Endothelial cell of umbilical vein (primary cell): Measurements from ENCODE around the gene NFKB1.

Experiments
- EZH2 ChIP-seq: IDR thresholded peaks from 2 replicates; pipeline ENCODE4 v1.6.1; 2012; ENCODE audit warnings: borderline replicate concordance, low read depth, mild to moderate bottlenecking, moderate library complexity, low read length, inconsistent platforms; ENCODE audit not compliant: severe bottlenecking
- FOS ChIP-seq: IDR thresholded peaks from 2 replicates; pipeline ENCODE4 v1.6.1; 2011; ENCODE audit warnings: mild to moderate bottlenecking, low read length, moderate library complexity, borderline replicate concordance; ENCODE audit not compliant: insufficient read depth
- GATA2 ChIP-seq: IDR thresholded peaks from 2 replicates; pipeline ENCODE4 v1.7.0; 2011; ENCODE audit warnings: low read depth, mild to moderate bottlenecking, moderate library complexity, mixed read lengths, low read length; ENCODE audit not compliant: insufficient read length, insufficient read depth
- JUN ChIP-seq: IDR thresholded peaks from 2 replicates; pipeline ENCODE4 v1.6.1; 2011; ENCODE audit warnings: borderline replicate concordance, low read depth; ENCODE audit not compliant: insufficient read length, insufficient read depth
- MAX ChIP-seq: IDR thresholded peaks from 2 replicates; pipeline ENCODE4 v1.6.1; 2011; ENCODE audit not compliant: insufficient read depth, insufficient read length
- MYC ChIP-seq: IDR thresholded peaks from one replicate; pipeline ENCODE4 v1.6.1; 2011; ENCODE audit warnings: mild to moderate bottlenecking, low read depth, low read length
- POLR2A ChIP-seq: IDR thresholded peaks from 2 replicates; pipeline ENCODE4 v1.6.1; 2012; ENCODE audit warnings: low read depth, mild to moderate bottlenecking, control low read depth, low read length
- POLR2AphosphoS5 ChIP-seq: IDR thresholded peaks from 2 replicates; pipeline ENCODE4 v1.6.1; 2012; ENCODE audit warnings: low read depth, mild to moderate bottlenecking, control low read depth, low read length, moderate library complexity; ENCODE audit not compliant: insufficient read depth
- TF ChIP-seq, protein P1 (sequence below), 2 donors: IDR thresholded peaks; 1 replicate in 1 of 2; 2 replicates in 1 of 2; pipeline ENCODE4 v1.5.1; 2011; ENCODE audit warnings: low read length in 2 of 2, mild to moderate bottlenecking in 2 of 2, moderate library complexity in 2 of 2, control low read depth in 1 of 2, inconsistent platforms in 1 of 2, low read depth in 1 of 2; ENCODE audit not compliant: insufficient read depth in 1 of 2; ENCODE audit errors: extremely low read depth in 1 of 2

DNA sequence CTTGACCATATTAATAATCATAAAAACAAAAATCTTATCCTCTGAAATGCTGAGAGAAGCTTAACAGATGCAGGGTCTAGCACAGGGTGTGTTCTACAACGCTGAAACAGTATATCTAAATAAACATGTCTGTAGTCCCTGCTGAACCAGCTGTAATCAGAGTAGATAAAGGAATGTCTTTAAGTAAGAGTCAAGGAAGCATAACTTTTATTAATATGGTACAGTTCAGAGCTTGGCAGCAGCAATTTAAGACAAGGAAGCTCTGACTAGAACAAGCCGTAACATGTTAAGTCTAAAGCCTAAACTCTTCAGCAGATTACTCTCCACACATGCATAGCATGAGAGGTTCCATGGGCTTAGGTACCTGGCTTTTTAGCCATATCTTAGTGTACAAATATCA lies 36.1 kb downstream of the NFKB1 start:
- TF ChIP-seq, protein P1, sequence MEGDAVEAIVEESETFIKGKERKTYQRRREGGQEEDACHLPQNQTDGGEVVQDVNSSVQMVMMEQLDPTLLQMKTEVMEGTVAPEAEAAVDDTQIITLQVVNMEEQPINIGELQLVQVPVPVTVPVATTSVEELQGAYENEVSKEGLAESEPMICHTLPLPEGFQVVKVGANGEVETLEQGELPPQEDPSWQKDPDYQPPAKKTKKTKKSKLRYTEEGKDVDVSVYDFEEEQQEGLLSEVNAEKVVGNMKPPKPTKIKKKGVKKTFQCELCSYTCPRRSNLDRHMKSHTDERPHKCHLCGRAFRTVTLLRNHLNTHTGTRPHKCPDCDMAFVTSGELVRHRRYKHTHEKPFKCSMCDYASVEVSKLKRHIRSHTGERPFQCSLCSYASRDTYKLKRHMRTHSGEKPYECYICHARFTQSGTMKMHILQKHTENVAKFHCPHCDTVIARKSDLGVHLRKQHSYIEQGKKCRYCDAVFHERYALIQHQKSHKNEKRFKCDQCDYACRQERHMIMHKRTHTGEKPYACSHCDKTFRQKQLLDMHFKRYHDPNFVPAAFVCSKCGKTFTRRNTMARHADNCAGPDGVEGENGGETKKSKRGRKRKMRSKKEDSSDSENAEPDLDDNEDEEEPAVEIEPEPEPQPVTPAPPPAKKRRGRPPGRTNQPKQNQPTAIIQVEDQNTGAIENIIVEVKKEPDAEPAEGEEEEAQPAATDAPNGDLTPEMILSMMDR (IDR thresholded peaks at IDR 0.05; ENCODE audit: extremely low read depth in 1 of 2, insufficient read depth in 1 of 2, low read depth in 1 of 2, low read length in 2 of 2) = no peak
- TF ChIP-seq EZH2 = no peak
- no peak for TF ChIP-seq POLR2A
- no peak for TF ChIP-seq POLR2AphosphoS5
- TF ChIP-seq MAX = no peak
- TF ChIP-seq JUN = no peak
- TF ChIP-seq FOS = no peak
- no peak for TF ChIP-seq MYC
- TF ChIP-seq GATA2 = no peak
